Measurements from ENCODE around the gene LRP10. TPM values are rescaled to one million over a fixed set of nuclear protein-coding genes. Genes with fewer than 3 reads are reported as not detected.

LRP10 gene

Small RNA genes within 50 kb of the gene (small RNA-seq; reads per million reads assigned to genes)
- gene RF00019 (ENCODE audit: low read depth) = not detected
